K562 (cell line): ENCODE data around the gene RAB31. TPM values are rescaled to one million over a fixed set of nuclear protein-coding genes. Genes with fewer than 3 reads are reported as not detected.

Source experiments
- CEBPB ChIP-seq: fragments of 450-650 bp; IDR thresholded peaks from 2 replicates; pipeline ENCODE4 v1.6.1; 2016; ENCODE audit warnings: missing genetic modification characterization, missing compliant biosample characterization
- CREB5 ChIP-seq: fragments of 250-450 bp; sonication (Bioruptor Pico); IDR thresholded peaks from 2 replicates; pipeline ENCODE4 v1.5.0; 2020; ENCODE audit warnings: mild to moderate bottlenecking
- GABPB2 ChIP-seq: fragments of 250-450 bp; sonication (Bioruptor Pico); conservative IDR thresholded peaks from 2 replicates; pipeline ENCODE4 v1.5.1; 2021; ENCODE audit warnings: mild to moderate bottlenecking
- HDAC6 ChIP-seq: IDR thresholded peaks from 2 replicates; pipeline ENCODE4 v1.6.1; 2012; ENCODE audit warnings: low read depth, mild to moderate bottlenecking, control low read depth, inconsistent platforms, low read length, moderate library complexity
- HOXB6 ChIP-seq: fragments of 250-450 bp; sonication (Bioruptor Pico); IDR thresholded peaks from 2 replicates; pipeline ENCODE4 v1.5.1; 2022; ENCODE audit warnings: mild to moderate bottlenecking, borderline replicate concordance
- JUND ChIP-seq, 2 experiments: IDR thresholded peaks; 2 replicates in 1 of 2; 3 replicates in 1 of 2; pipeline ENCODE4 v1.6.1; 2011; ENCODE audit warnings: borderline replicate concordance in 2 of 2, low read depth in 2 of 2, low read length in 2 of 2, improper control_type of control experiment in 1 of 2, missing biosample characterization in 1 of 2, missing genetic modification characterization in 1 of 2, missing genetic modification reagents in 1 of 2
- KDM2B ChIP-seq: fragments of 250-450 bp; sonication (Bioruptor Pico); IDR thresholded peaks from 2 replicates; pipeline ENCODE4 v1.8.0; 2021; ENCODE audit warnings: mild to moderate bottlenecking, moderate library complexity
- KDM4B ChIP-seq, 2 experiments: fragments of 450-650 bp in 1 of 2; sonication (generic) in 1 of 2; IDR thresholded peaks; 2 replicates each; pipeline ENCODE4 v1.6.1; 2016 to 2017; ENCODE audit warnings: borderline replicate concordance in 2 of 2, antibody characterized with exemption in 1 of 2, low read depth in 1 of 2, mild to moderate bottlenecking in 1 of 2
- MCM5 ChIP-seq: fragments of 450-650 bp; IDR thresholded peaks from 2 replicates; pipeline ENCODE4 v1.6.1; 2016; ENCODE audit warnings: low read depth
- MTF1 ChIP-seq: fragments of 250-450 bp; sonication (Bioruptor Pico); IDR thresholded peaks from 2 replicates; pipeline ENCODE4 v1.9.0; 2021; ENCODE audit warnings: moderate library complexity, mild to moderate bottlenecking, inconsistent platforms, borderline replicate concordance
- SFPQ ChIP-seq: fragments of 200-400 bp; formaldehyde crosslinking; IDR thresholded peaks from 2 replicates; pipeline ENCODE4 v1.6.1; 2017; ENCODE audit warnings: mild to moderate bottlenecking, low read depth, low read length, moderate library complexity
- TAF1 ChIP-seq: IDR thresholded peaks from 2 replicates; pipeline ENCODE4 v1.6.1; 2011; ENCODE audit warnings: mild to moderate bottlenecking, low read length, moderate library complexity; ENCODE audit not compliant: insufficient read depth, control insufficient read depth, severe bottlenecking; ENCODE audit errors: extremely low read depth
- VEZF1 ChIP-seq: fragments of 200-800 bp; sonication (Bioruptor generic); IDR thresholded peaks from 2 replicates; pipeline ENCODE4 v1.6.1; 2017; ENCODE audit warnings: missing genetic modification characterization, missing compliant biosample characterization
- ZFP1 ChIP-seq: fragments of 450-650 bp; formaldehyde crosslinking; IDR thresholded peaks from 2 replicates; pipeline ENCODE4 v1.4.0; 2020; ENCODE audit warnings: mild to moderate bottlenecking, mixed read lengths
- ZMIZ1 ChIP-seq, 2 experiments: fragments of 150-350 bp in 1 of 2; IDR thresholded peaks; 2 replicates each; pipeline ENCODE4 v1.6.1; 2012 to 2016; ENCODE audit warnings: low read depth in 2 of 2, low read length in 2 of 2, mild to moderate bottlenecking in 1 of 2, moderate library complexity in 1 of 2
- ZNF197 ChIP-seq: fragments of 200-800 bp; sonication (Bioruptor generic); IDR thresholded peaks from 2 replicates; pipeline ENCODE4 v1.6.1; 2016; ENCODE audit warnings: low read depth, missing genetic modification characterization, missing compliant biosample characterization
- ZNF384 ChIP-seq: IDR thresholded peaks from 2 replicates; pipeline ENCODE4 v1.6.1; 2012; ENCODE audit warnings: low read depth, low read length, improper control_type of control experiment
- ZNF79 ChIP-seq: fragments of 250-450 bp; sonication (Bioruptor Pico); IDR thresholded peaks from 2 replicates; pipeline ENCODE4 v1.4.0; 2020; ENCODE audit warnings: low read depth, mild to moderate bottlenecking, moderate library complexity
- polyA plus RNA-seq, 8 experiments: library from polyadenylated mRNA; depleted of rRNA in 4 of 8; stranded (reverse) in 5 of 8; unstranded in 3 of 8; fragments of >200 nt; fragmentation: Nextera tagmentation in 2 of 8; fragmentation: Illumina TruSeq in 1 of 8; extraction: Ambion mirVana in 2 of 8; extraction: Trizol in 1 of 8; gene quantifications; 2 replicates each; pipeline versions ENCODE4 v1.2.1 to v1.2.3, GENCODE V29; 2011 to 2014; ENCODE audit warnings: inconsistent platforms in 1 of 8, missing spikeins in 1 of 8
- total RNA-seq, 7 experiments: library from RNA; depleted of rRNA in 6 of 7; stranded (reverse); fragments of >200 nt in 6 of 7; fragmentation: Illumina TruSeq in 2 of 7; extraction: Trizol in 2 of 7; gene quantifications; 2 replicates each; pipeline versions ENCODE4 v1.2.1 to v1.2.3, GENCODE V29; 2011 to 2021; ENCODE audit warnings: low replicate concordance in 1 of 7

Gene RAB31
- total and polyA plus RNA-seq, 9 of the 15 experiments (the other 6 are each of a cell fraction or from before 2014, with no cell fraction given) = 20.7 to 70.4 (median 41.3) TPM

- TF ChIP-seq MTF1 (CRISPR knock-in tag) (no peak), KDM4B (IDR thresholded peaks at IDR 0.05; ENCODE audit: borderline replicate concordance in 2 of 2, low read depth in 1 of 2) (no peak), ZMIZ1 (IDR thresholded peaks at IDR 0.05; ENCODE audit: low read depth in 2 of 2, low read length in 2 of 2) (peak in 1 of 2 experiments; percentile 33; a peak in 1 of 4 replicates), ZNF384 (no peak), VEZF1 (no peak), CREB5 (CRISPR knock-in tag) (no peak), MCM5 (no peak), JUND (IDR thresholded peaks at IDR 0.05; ENCODE audit: borderline replicate concordance, low read depth, low read length) (no peak), JUND (tag; IDR thresholded peaks at IDR 0.05; ENCODE audit: borderline replicate concordance, low read depth, low read length) (no peak), ZFP1 (CRISPR knock-in tag) (no peak), TAF1 (no peak), HOXB6 (CRISPR knock-in tag) (no peak), KDM2B (CRISPR knock-in tag) (no peak), GABPB2 (CRISPR knock-in tag) (no peak), HDAC6 (no peak), ZNF197 (CRISPR knock-in tag) (no peak), ZNF79 (CRISPR knock-in tag) (no peak), CEBPB (no peak), SFPQ (no peak)
Observed at GRCh38 chr18:9848170-9848879, 140.2 kb downstream of the RAB31 start (continued).
